ENCODE measurements around the gene DOCK10.

The DOCK10 gene

DNA sequence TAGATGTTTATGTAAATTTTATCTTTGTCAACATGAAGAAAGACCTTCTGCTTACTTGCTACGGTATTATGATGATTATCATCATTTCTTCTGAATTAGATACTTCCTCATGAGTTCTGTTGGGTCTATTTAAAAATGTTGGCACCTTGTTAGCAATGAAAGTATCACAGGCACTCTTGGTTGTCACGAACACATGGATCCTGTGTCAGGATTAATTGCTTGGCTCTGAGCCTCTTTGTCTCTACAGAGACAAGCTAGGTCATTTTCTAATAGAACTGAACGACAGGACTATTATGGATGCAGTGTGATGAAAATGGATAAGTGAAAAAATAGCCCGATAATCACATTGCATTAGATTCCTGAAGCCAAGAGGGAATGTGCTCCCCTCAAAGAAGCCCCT is 110.3 kb downstream of the DOCK10 start (continued):
- TF ChIP-seq, protein P1, sequence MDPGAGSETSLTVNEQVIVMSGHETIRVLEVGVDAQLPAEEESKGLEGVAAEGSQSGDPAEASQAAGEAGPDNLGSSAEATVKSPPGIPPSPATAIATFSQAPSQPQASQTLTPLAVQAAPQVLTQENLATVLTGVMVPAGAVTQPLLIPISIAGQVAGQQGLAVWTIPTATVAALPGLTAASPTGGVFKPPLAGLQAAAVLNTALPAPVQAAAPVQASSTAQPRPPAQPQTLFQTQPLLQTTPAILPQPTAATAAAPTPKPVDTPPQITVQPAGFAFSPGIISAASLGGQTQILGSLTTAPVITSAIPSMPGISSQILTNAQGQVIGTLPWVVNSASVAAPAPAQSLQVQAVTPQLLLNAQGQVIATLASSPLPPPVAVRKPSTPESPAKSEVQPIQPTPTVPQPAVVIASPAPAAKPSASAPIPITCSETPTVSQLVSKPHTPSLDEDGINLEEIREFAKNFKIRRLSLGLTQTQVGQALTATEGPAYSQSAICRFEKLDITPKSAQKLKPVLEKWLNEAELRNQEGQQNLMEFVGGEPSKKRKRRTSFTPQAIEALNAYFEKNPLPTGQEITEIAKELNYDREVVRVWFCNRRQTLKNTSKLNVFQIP (CRISPR knock-in tag; IDR thresholded peaks at IDR 0.05; ENCODE audit: borderline replicate concordance, low read depth), result no peak
- TF ChIP-seq ZFP3 (CRISPR knock-in tag; IDR thresholded peaks at IDR 0.05) (no peak), ZNF70 (CRISPR knock-in tag; IDR thresholded peaks at IDR 0.05) (no peak), ZFP30 (CRISPR knock-in tag; IDR thresholded peaks at IDR 0.05) (no peak)

DNA sequence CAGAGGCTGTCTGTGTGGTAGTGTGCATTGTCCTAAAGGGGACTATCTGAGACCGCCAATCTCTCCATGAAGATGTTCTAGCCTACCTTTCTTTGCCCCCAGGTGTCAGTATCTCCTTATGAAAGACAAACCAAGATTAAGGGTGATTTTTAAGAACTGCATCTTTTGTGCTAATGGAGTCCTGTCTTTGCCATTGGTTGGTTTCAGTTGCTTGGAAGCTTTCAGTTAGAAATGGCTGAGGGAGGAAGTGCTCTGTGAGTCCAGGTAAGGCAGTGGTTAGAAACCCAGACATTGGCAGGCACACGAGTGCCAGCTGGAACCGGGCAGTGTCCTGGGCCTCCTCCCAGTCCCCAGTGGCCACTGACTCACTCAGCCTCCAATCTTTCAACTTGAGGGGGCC is 111.3 kb downstream of the DOCK10 start:
- TF ChIP-seq OSR1 (CRISPR knock-in tag; IDR thresholded peaks at IDR 0.05) (no peak), CSDC2 (CRISPR knock-in tag; IDR thresholded peaks at IDR 0.05) (no peak), ZNF70 (CRISPR knock-in tag; IDR thresholded peaks at IDR 0.05) (no peak), SNAI2 (CRISPR knock-in tag; IDR thresholded peaks at IDR 0.05) (no peak), ARNTL (CRISPR knock-in tag; IDR thresholded peaks at IDR 0.05; ENCODE audit: borderline replicate concordance, low read depth) (no peak), ISL1 (CRISPR knock-in tag; IDR thresholded peaks at IDR 0.05) (no peak), ZFP30 (CRISPR knock-in tag; IDR thresholded peaks at IDR 0.05) (no peak), ZNF8 (CRISPR knock-in tag; IDR thresholded peaks at IDR 0.05) (no peak)
- TF ChIP-seq, protein P2, sequence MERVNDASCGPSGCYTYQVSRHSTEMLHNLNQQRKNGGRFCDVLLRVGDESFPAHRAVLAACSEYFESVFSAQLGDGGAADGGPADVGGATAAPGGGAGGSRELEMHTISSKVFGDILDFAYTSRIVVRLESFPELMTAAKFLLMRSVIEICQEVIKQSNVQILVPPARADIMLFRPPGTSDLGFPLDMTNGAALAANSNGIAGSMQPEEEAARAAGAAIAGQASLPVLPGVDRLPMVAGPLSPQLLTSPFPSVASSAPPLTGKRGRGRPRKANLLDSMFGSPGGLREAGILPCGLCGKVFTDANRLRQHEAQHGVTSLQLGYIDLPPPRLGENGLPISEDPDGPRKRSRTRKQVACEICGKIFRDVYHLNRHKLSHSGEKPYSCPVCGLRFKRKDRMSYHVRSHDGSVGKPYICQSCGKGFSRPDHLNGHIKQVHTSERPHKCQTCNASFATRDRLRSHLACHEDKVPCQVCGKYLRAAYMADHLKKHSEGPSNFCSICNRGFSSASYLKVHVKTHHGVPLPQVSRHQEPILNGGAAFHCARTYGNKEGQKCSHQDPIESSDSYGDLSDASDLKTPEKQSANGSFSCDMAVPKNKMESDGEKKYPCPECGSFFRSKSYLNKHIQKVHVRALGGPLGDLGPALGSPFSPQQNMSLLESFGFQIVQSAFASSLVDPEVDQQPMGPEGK (CRISPR knock-in tag; IDR thresholded peaks at IDR 0.05; ENCODE audit: borderline replicate concordance), result no peak
- TF ChIP-seq, protein P3, sequence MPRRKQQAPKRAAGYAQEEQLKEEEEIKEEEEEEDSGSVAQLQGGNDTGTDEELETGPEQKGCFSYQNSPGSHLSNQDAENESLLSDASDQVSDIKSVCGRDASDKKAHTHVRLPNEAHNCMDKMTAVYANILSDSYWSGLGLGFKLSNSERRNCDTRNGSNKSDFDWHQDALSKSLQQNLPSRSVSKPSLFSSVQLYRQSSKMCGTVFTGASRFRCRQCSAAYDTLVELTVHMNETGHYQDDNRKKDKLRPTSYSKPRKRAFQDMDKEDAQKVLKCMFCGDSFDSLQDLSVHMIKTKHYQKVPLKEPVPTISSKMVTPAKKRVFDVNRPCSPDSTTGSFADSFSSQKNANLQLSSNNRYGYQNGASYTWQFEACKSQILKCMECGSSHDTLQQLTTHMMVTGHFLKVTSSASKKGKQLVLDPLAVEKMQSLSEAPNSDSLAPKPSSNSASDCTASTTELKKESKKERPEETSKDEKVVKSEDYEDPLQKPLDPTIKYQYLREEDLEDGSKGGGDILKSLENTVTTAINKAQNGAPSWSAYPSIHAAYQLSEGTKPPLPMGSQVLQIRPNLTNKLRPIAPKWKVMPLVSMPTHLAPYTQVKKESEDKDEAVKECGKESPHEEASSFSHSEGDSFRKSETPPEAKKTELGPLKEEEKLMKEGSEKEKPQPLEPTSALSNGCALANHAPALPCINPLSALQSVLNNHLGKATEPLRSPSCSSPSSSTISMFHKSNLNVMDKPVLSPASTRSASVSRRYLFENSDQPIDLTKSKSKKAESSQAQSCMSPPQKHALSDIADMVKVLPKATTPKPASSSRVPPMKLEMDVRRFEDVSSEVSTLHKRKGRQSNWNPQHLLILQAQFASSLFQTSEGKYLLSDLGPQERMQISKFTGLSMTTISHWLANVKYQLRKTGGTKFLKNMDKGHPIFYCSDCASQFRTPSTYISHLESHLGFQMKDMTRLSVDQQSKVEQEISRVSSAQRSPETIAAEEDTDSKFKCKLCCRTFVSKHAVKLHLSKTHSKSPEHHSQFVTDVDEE (CRISPR knock-in tag; IDR thresholded peaks at IDR 0.05), result no peak
- TF ChIP-seq, protein P1 (CRISPR knock-in tag; IDR thresholded peaks at IDR 0.05; ENCODE audit: borderline replicate concordance, low read depth), result no peak
- TF ChIP-seq, protein P4, sequence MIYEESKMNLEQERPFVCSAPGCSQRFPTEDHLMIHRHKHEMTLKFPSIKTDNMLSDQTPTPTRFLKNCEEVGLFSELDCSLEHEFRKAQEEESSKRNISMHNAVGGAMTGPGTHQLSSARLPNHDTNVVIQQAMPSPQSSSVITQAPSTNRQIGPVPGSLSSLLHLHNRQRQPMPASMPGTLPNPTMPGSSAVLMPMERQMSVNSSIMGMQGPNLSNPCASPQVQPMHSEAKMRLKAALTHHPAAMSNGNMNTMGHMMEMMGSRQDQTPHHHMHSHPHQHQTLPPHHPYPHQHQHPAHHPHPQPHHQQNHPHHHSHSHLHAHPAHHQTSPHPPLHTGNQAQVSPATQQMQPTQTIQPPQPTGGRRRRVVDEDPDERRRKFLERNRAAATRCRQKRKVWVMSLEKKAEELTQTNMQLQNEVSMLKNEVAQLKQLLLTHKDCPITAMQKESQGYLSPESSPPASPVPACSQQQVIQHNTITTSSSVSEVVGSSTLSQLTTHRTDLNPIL (CRISPR knock-in tag; IDR thresholded peaks at IDR 0.05; ENCODE audit: low read depth), result no peak
- no peak for ATAC-seq

DNA sequence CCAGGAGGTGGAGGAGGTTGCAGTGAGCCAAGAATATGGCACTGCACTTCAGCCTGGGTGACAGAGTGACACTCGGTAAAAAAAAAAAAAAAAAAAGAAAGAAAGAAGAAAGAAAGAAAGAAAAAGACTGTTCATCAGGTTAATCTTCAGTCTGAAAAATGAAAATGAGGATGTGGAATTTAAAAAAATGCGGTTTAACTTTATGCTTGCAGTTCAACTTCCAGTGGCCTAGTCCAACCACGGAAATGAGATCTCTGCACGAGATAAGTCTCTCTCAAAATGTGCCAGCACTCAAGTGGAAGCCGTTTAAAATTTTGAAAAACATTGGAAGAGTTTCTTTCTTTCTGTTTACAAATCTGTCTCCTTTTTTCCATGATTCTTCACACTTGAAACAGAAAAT is 112.1 kb downstream of the DOCK10 start:
- ATAC-seq, result no peak
- TF ChIP-seq CSDC2 (CRISPR knock-in tag; IDR thresholded peaks at IDR 0.05) (no peak), ZNF8 (CRISPR knock-in tag; IDR thresholded peaks at IDR 0.05) (no peak), OSR1 (CRISPR knock-in tag; IDR thresholded peaks at IDR 0.05) (no peak), ZC3H10 (CRISPR knock-in tag; IDR thresholded peaks at IDR 0.05) (no peak), ZNF565 (CRISPR knock-in tag; conservative IDR thresholded peaks at IDR 0.05; ENCODE audit: low read depth) (no peak), TCF4 (CRISPR knock-in tag; IDR thresholded peaks at IDR 0.05; ENCODE audit: borderline replicate concordance) (no peak), RARB (CRISPR knock-in tag; IDR thresholded peaks at IDR 0.05) (no peak), SNAI2 (CRISPR knock-in tag; IDR thresholded peaks at IDR 0.05) (no peak), PPARA (CRISPR knock-in tag; IDR thresholded peaks at IDR 0.05; ENCODE audit: borderline replicate concordance) (no peak), ZFP3 (CRISPR knock-in tag; IDR thresholded peaks at IDR 0.05) (no peak), ZFP30 (CRISPR knock-in tag; IDR thresholded peaks at IDR 0.05) (no peak)
- TF ChIP-seq, protein P2 (CRISPR knock-in tag; IDR thresholded peaks at IDR 0.05; ENCODE audit: borderline replicate concordance), result no peak
- TF ChIP-seq, protein P5, sequence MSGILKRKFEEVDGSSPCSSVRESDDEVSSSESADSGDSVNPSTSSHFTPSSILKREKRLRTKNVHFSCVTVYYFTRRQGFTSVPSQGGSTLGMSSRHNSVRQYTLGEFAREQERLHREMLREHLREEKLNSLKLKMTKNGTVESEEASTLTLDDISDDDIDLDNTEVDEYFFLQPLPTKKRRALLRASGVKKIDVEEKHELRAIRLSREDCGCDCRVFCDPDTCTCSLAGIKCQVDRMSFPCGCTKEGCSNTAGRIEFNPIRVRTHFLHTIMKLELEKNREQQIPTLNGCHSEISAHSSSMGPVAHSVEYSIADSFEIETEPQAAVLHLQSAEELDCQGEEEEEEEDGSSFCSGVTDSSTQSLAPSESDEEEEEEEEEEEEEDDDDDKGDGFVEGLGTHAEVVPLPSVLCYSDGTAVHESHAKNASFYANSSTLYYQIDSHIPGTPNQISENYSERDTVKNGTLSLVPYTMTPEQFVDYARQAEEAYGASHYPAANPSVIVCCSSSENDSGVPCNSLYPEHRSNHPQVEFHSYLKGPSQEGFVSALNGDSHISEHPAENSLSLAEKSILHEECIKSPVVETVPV (CRISPR knock-in tag; IDR thresholded peaks at IDR 0.05), result no peak
- TF ChIP-seq, protein P1 (CRISPR knock-in tag; IDR thresholded peaks at IDR 0.05; ENCODE audit: borderline replicate concordance, low read depth), result no peak
